A375 (cell line): ENCODE results near the gene HDAC5. TPM values are rescaled to one million over a fixed set of nuclear protein-coding genes. Genes with fewer than 3 reads are reported as not detected.

Experiments
- small RNA-seq: library from RNA; depleted of rRNA; stranded (forward); fragments of <200 nt; gene quantifications from one replicate; pipeline ENCODE3, GENCODE V24; 2014
- total RNA-seq: library from RNA; depleted of rRNA; stranded (reverse); fragments of >200 nt; shearing (Covaris generic); gene quantifications from 2 replicates; pipeline ENCODE4 v1.2.3, GENCODE V29; 2014; rRNA removed

The HDAC5 gene
- total RNA-seq, result 62.8 and 63.2 TPM in 2 replicates

GRCh38 chr17:44123356-44124117 lies at the start of gene HDAC5:
HDAC5 (minus strand) TSS chr17:44123641; CDS start chr17:44117515, 6,126 bp downstream.

GRCh38 chr17:44170499-44171201 lies 47.2 kb upstream of the HDAC5 start, which contains the start of gene ASB16:
ASB16 (plus strand) TSS chr17:44170704; CDS start chr17:44170790, 86 bp downstream.

GRCh38 chr17:44070455-44071197 lies 52.8 kb downstream of the HDAC5 start, which contains the start of gene G6PC3:
G6PC3 (plus strand) TSS chr17:44070735; CDS start chr17:44070966, 231 bp downstream.

GRCh38 chr17:44066204-44066930 lies 57.1 kb downstream of the HDAC5 start, which contains the start of gene LSM12:
LSM12 (minus strand) TSS chr17:44066671; CDS start chr17:44066587, 84 bp downstream.

Small RNA genes lying within 50 kb of the gene (small RNA-seq; reads per million reads assigned to genes)
- not detected for gene RNU6-131P

Other genes starting within 250 kb of the HDAC5 start
- 3.6 and 5.7 TPM in 2 replicates for gene MPP2, start 216.1 kb downstream of the HDAC5 start, total RNA-seq
- not detected in 2 replicates for gene PPY, start 181.2 kb downstream of the HDAC5 start, total RNA-seq
- not detected in 2 replicates for gene PYY, start 169.7 kb downstream of the HDAC5 start, total RNA-seq
- 0.96 and 0.98 TPM in 2 replicates for gene NAGS, start 119.0 kb downstream of the HDAC5 start, total RNA-seq
- 56.5 and 61.0 TPM in 2 replicates for gene TMEM101, start 108.7 kb downstream of the HDAC5 start, total RNA-seq
- gene LSM12, start 57.0 kb downstream of the HDAC5 start, total RNA-seq, result 57.1 and 72.5 TPM in 2 replicates
- 67.5 and 80.3 TPM in 2 replicates for gene G6PC3, start 52.9 kb downstream of the HDAC5 start, total RNA-seq
- 7.6 and 8.6 TPM in 2 replicates for gene HROB, start 18.3 kb upstream of the HDAC5 start, total RNA-seq
- not detected in 2 replicates for gene ASB16, start 47.1 kb upstream of the HDAC5 start, total RNA-seq
- gene TMUB2, start 63.3 kb upstream of the HDAC5 start, total RNA-seq, result 23.2 and 27.8 TPM in 2 replicates
- gene ATXN7L3, start 76.2 kb upstream of the HDAC5 start, total RNA-seq, result 53.0 and 54.7 TPM in 2 replicates
- 100 and 108 TPM in 2 replicates for gene UBTF, start 96.0 kb upstream of the HDAC5 start, total RNA-seq
- gene SLC4A1, start 144.5 kb upstream of the HDAC5 start, total RNA-seq, result not detected in 2 replicates
- gene RUNDC3A, start 185.0 kb upstream of the HDAC5 start, total RNA-seq, result 0.79 and 2.6 TPM in 2 replicates
- 101 and 121 TPM in 2 replicates for gene SLC25A39, start 201.2 kb upstream of the HDAC5 start, total RNA-seq
- gene GRN, start 221.7 kb upstream of the HDAC5 start, total RNA-seq, result 153 and 180 TPM in 2 replicates
- 2.4 and 2.5 TPM in 2 replicates for gene FAM171A2, start 240.2 kb upstream of the HDAC5 start, total RNA-seq